A549 (cell line): ENCODE data around the gene S1PR4. TPM values are rescaled to one million over a fixed set of nuclear protein-coding genes. Genes with fewer than 3 reads are reported as not detected.
A peak's percentile ranks its signal among the peaks of the same experiment; 100 is the strongest.

ENCODE experiments used
- ATAC-seq, 2 experiments: fragments of 200-7000 bp in 1 of 2; fragments of >200 bp in 1 of 2; cut with Nextera tagmentation in 1 of 2; cut with Tn5 transposase in 1 of 2; 3 replicates each; pipeline versions ENCODE4 v1.8.0 to v1.9.1; 2018 to 2020; ENCODE audit warnings: mild to moderate bottlenecking in 1 of 2, moderate library complexity in 1 of 2
- CTCF ChIA-PET: fragments of 300-600 bp; sonication (Branson Sonifier 250); formaldehyde crosslinking; extraction: SDS; loops from one replicate; lab custom pipeline; 2021; ENCODE audit warnings: antibody characterized with exemption, inconsistent platforms; lab: Yijun Ruan, JAX
- POLR2A ChIA-PET: fragments of 350-600 bp; formaldehyde crosslinking; extraction: SDS; loops from one replicate; lab custom pipeline; 2021; ENCODE audit warnings: antibody characterized with exemption, inconsistent platforms; lab: Yijun Ruan, JAX
- DNase-seq, 2 experiments: peaks; one replicate each; pipeline versions ENCODE4 v3.0.0 to v3.0.0-alpha.2; 2011 to 2016; ENCODE audit warnings: low read depth in 1 of 2, low spot score in 1 of 2
- FAIRE-seq: peaks from 2 replicates; lab custom pipeline; 2011; peaks lifted over from hg19 to GRCh38; lab: Jason Lieb, UNC
- H3K27ac ChIP-seq, 2 experiments: fragments of >200 bp; sonication (Bioruptor Twin); formaldehyde crosslinking; 3 replicates each; pipeline ENCODE4 v1.5.1; 2016 to 2017
- H3K4me1 ChIP-seq: fragments of >200 bp; sonication (Bioruptor Twin); formaldehyde crosslinking; 3 replicates; pipeline ENCODE4 v1.6.1; 2016
- H3K4me2 ChIP-seq: fragments of >200 bp; sonication (Bioruptor Twin); formaldehyde crosslinking; 3 replicates; pipeline ENCODE4 v1.6.1; 2016
- H3K4me3 ChIP-seq: fragments of >200 bp; sonication (Bioruptor Twin); formaldehyde crosslinking; 3 replicates; pipeline ENCODE4 v1.5.1; 2016
- H3K9me3 ChIP-seq: fragments of >200 bp; sonication (Bioruptor Twin); formaldehyde crosslinking; 3 replicates; pipeline ENCODE4 v1.6.1; 2016
- ATOH8 ChIP-seq: fragments of 250-450 bp; sonication (Bioruptor Pico); IDR thresholded peaks from 2 replicates; pipeline ENCODE4 v1.5.0; 2020; ENCODE audit warnings: low read depth, mild to moderate bottlenecking, moderate library complexity
- BCL3 ChIP-seq: fragments of >200 bp; sonication (Bioruptor Twin); formaldehyde crosslinking; IDR thresholded peaks from 3 replicates; pipeline ENCODE4 v1.6.1; 2016
- BHLHE40 ChIP-seq: IDR thresholded peaks from 2 replicates; pipeline ENCODE4 v1.6.1; 2012; ENCODE audit warnings: low read depth, low read length, inconsistent platforms
- CEBPB ChIP-seq, 2 experiments: fragments of >200 bp in 1 of 2; sonication (Bioruptor Twin) in 1 of 2; formaldehyde crosslinking in 1 of 2; IDR thresholded peaks; 2 replicates each; pipeline ENCODE4 v1.6.1; 2012 to 2016
- CTCF ChIP-seq: fragments of >200 bp; sonication (Bioruptor Twin); formaldehyde crosslinking; IDR thresholded peaks from 3 replicates; pipeline ENCODE4 v1.5.1; 2016
- ESRRA ChIP-seq: fragments of 150-350 bp; IDR thresholded peaks from 2 replicates; pipeline ENCODE4 v1.6.1; 2014; ENCODE audit warnings: mild to moderate bottlenecking, low read length, borderline replicate concordance
- HEYL ChIP-seq: fragments of 250-450 bp; sonication (Bioruptor Pico); IDR thresholded peaks from 2 replicates; pipeline ENCODE4 v1.8.0; 2021; ENCODE audit warnings: mild to moderate bottlenecking, moderate library complexity
- HMGXB4 ChIP-seq: fragments of 250-450 bp; sonication (Bioruptor Pico); IDR thresholded peaks from 2 replicates; pipeline ENCODE4 v1.5.0; 2021; ENCODE audit warnings: mild to moderate bottlenecking, moderate library complexity, borderline replicate concordance
- HOXA7 ChIP-seq: fragments of 250-450 bp; sonication (Bioruptor Pico); IDR thresholded peaks from 2 replicates; pipeline ENCODE4 v1.5.0; 2020; ENCODE audit warnings: mild to moderate bottlenecking, moderate library complexity
- HOXB13 ChIP-seq: fragments of 250-450 bp; sonication (Bioruptor Pico); IDR thresholded peaks from 2 replicates; pipeline ENCODE4 v1.5.0; 2020; ENCODE audit warnings: low read depth, mild to moderate bottlenecking, moderate library complexity
- JUN ChIP-seq, 2 experiments: fragments of >200 bp; sonication (Bioruptor Twin); formaldehyde crosslinking; IDR thresholded peaks; 2 replicates in 1 of 2; 3 replicates in 1 of 2; pipeline ENCODE4 v1.6.1; 2016 to 2017
- MAX ChIP-seq: IDR thresholded peaks from 2 replicates; pipeline ENCODE4 v1.6.1; 2012
- MAZ ChIP-seq: fragments of 150-350 bp; IDR thresholded peaks from 2 replicates; pipeline ENCODE4 v1.6.1; 2014; ENCODE audit warnings: antibody characterized with exemption, low read depth, low read length, borderline replicate concordance
- PBX3 ChIP-seq: IDR thresholded peaks from 2 replicates; pipeline ENCODE4 v1.6.1; 2012
- POLR2AphosphoS2 ChIP-seq: conservative IDR thresholded peaks from 2 replicates; pipeline ENCODE4 v1.6.1; 2012; ENCODE audit warnings: low read length, improper control_type of control experiment, inconsistent platforms
- RAD21 ChIP-seq, 2 experiments: fragments of >200 bp in 1 of 2; sonication (Bioruptor Twin) in 1 of 2; formaldehyde crosslinking in 1 of 2; IDR thresholded peaks in 1 of 2; conservative IDR thresholded peaks in 1 of 2; 2 replicates in 1 of 2; 3 replicates in 1 of 2; pipeline ENCODE4 v1.6.1; 2012 to 2018; ENCODE audit warnings: inconsistent platforms in 1 of 2
- SMC3 ChIP-seq: fragments of >200 bp; sonication (Bioruptor Twin); formaldehyde crosslinking; IDR thresholded peaks from 3 replicates; pipeline ENCODE4 v1.6.1; 2018; ENCODE audit warnings: inconsistent platforms
- TFCP2L1 ChIP-seq: fragments of 250-450 bp; sonication (Bioruptor Pico); IDR thresholded peaks from 2 replicates; pipeline ENCODE4 v1.5.0; 2021; ENCODE audit warnings: mild to moderate bottlenecking
- ZC3H11A ChIP-seq: fragments of 450-650 bp; IDR thresholded peaks from 2 replicates; pipeline ENCODE4 v1.6.1; 2014; ENCODE audit warnings: antibody characterized with exemption, mild to moderate bottlenecking
- ZFP36 ChIP-seq: fragments of 450-650 bp; IDR thresholded peaks from 2 replicates; pipeline ENCODE4 v1.6.1; 2014; ENCODE audit warnings: borderline replicate concordance; ENCODE audit not compliant: partially characterized antibody
- ZNF302 ChIP-seq: fragments of 250-450 bp; sonication (Bioruptor Pico); IDR thresholded peaks from 2 replicates; pipeline ENCODE4 v1.9.0; 2021; ENCODE audit warnings: inconsistent platforms, mild to moderate bottlenecking, moderate library complexity
- ZSCAN20 ChIP-seq: fragments of 250-450 bp; sonication (Bioruptor Pico); IDR thresholded peaks from 2 replicates; pipeline ENCODE4 v1.8.0; 2022; ENCODE audit warnings: mild to moderate bottlenecking, moderate library complexity
- WGBS: methylation state at CpG from one replicate; pipeline ENCODE4 v1.1.6; 2017; ENCODE audit errors: missing lambda C conversion rate; 5-methylcytosine and 5-hydroxymethylcytosine counted together
- polyA plus RNA-seq, 4 experiments: library from polyadenylated mRNA; depleted of rRNA in 3 of 4; stranded (reverse); fragments of >200 nt; fragmentation: RNase III in 1 of 4; extraction: RNeasy Plus Mini Kit Qiagen cat#74134 plus additional on column Dnase treatment in 1 of 4; gene quantifications; 2 replicates in 3 of 4; 3 replicates in 1 of 4; pipeline ENCODE4 v1.2.3, GENCODE V29; 2011 to 2017

Gene S1PR4
- polyA plus RNA-seq, 2 of the 4 experiments (the other 2 are of a cell fraction), result 0.09 to 0.17 TPM

GRCh38 chr19:3222709-3223108, 44.1 kb downstream of the S1PR4 start:
- WGBS, result 74% methylated on average over 5 of the region's 5 CpGs
- ChIA-PET CTCF (interaction anchor here (0.6 to 2.2 kb wide), 5 partner anchors 15 to 59 kb away, joined by 3 to 6 read pairs (median 3); no protein-coding TSS in a partner anchor), POLR2A (no interaction called here)

GRCh38 chr19:3224346-3225168, 46.0 kb downstream of the S1PR4 start, which contains the start of gene CELF5:
CELF5 (plus strand) TSS chr19:3224661; CDS start chr19:3224740, 79 bp downstream.
- Histone ChIP-seq H3K4me2 (peak within 1 kb of the TSS; percentile 96), H3K4me3 (peak within 1 kb of the TSS; percentile 56)

More at GRCh38 chr19:3222709-3223108, 44.1 kb downstream of the S1PR4 start:
- FAIRE-seq (no peak), DNase-seq (no peak), ATAC-seq (no peak)
- Histone ChIP-seq H3K4me2 (no peak overlapping the region), H3K4me1 (peaks cover 3% of the 10 kb centered on the region; the same call in 1 of the 3 replicates), H3K27ac (no peak overlapping the region), H3K9me3 (no peaks in the 10 kb centered on the region), H3K4me3 (no peak overlapping the region)
- no peak for TF ChIP-seq RAD21 (conservative IDR thresholded peaks at IDR 0.05 in 1 of 2, IDR thresholded peaks at IDR 0.05 in 1 of 2)
- no peak for TF ChIP-seq HOXA7
- no peak for TF ChIP-seq ZSCAN20 (CRISPR knock-in tag)
- TF ChIP-seq MAX, result no peak
- TF ChIP-seq PBX3, result no peak
- TF ChIP-seq ZC3H11A, result no peak
- no peak for TF ChIP-seq TFCP2L1 (CRISPR knock-in tag)
- TF ChIP-seq HMGXB4 (CRISPR knock-in tag), result no peak
- TF ChIP-seq CEBPB (IDR thresholded peaks at IDR 0.05), result no peak
- no peak for TF ChIP-seq BHLHE40
- no peak for TF ChIP-seq MAZ
- no peak for TF ChIP-seq POLR2AphosphoS2
- TF ChIP-seq HEYL (CRISPR knock-in tag), result no peak
- TF ChIP-seq ESRRA, result no peak
- TF ChIP-seq ZNF302 (CRISPR knock-in tag), result no peak

More at GRCh38 chr19:3224346-3225168, 46.0 kb downstream of the S1PR4 start, which contains the start of gene CELF5:
- no peaks in the 10 kb centered on the region for H3K9me3 ChIP-seq
- WGBS, result 9% methylated on average over 15 of the region's 94 CpGs
- peak within 1 kb of the TSS in 1 of 2 experiments; percentile 84; a peak in 3 of 6 replicates for H3K27ac ChIP-seq
- CTCF ChIA-PET, result interaction anchor here (0.6 to 3.3 kb wide), 12 partner anchors 9 to 274 kb away, joined by 3 to 12 read pairs (median 3); no protein-coding TSS in a partner anchor
- TF ChIP-seq CTCF (peak; percentile 76), JUN (IDR thresholded peaks at IDR 0.05) (no peak), BCL3 (no peak), SMC3 (peak; percentile 27; the same call in 2 of the 3 replicates), HOXB13 (CRISPR knock-in tag) (no peak), ATOH8 (no peak), RAD21 (conservative IDR thresholded peaks at IDR 0.05 in 1 of 2, IDR thresholded peaks at IDR 0.05 in 1 of 2) (peak in 1 of 2 experiments; percentile 30; a peak in 1 of 5 replicates), PBX3 (no peak), ZFP36 (no peak)
- TF ChIP-seq, all 56 proteins: peak for 3
- POLR2A ChIA-PET, result no interaction called here
- ATAC-seq (peak; percentile 24 to 32; a peak in 3 of 6 replicates), FAIRE-seq (no peak), DNase-seq (peak in 1 of 2 experiments; percentile 35)
- H3K4me1 ChIP-seq, result peaks cover 3% of the 10 kb centered on the region; the same call in 1 of the 3 replicates
